ENCODE data around the gene ARAP1.

The ARAP1 gene

GRCh38 chr11:72700146-72700545 lies 52.1 kb downstream of the ARAP1 start:
- H3K27ac ChIP-seq (ENCODE audit: low read depth, low read length) = no peak overlapping the region

GRCh38 chr11:72697814-72698213 lies 54.4 kb downstream of the ARAP1 start:
- H3K9me3 ChIP-seq (ENCODE audit: control insufficient read depth in 5 of 5, low read length in 5 of 5) = no peaks in the 10 kb centered on the region
- H3K4me3 ChIP-seq (ENCODE audit: low read depth in 1 of 5, low read length in 5 of 5) = no peak overlapping the region
- peak overlapping the region in 1 of 5 donors; percentile 26 for H3K9ac ChIP-seq (ENCODE audit: low read length in 5 of 5)
- H3K27ac ChIP-seq (ENCODE audit: low read depth, low read length) = no peak overlapping the region
- H3K36me3 ChIP-seq (ENCODE audit: control insufficient read depth in 5 of 5, insufficient read depth in 5 of 5, low read length in 5 of 5) = peaks cover 0 to 98% (median 95%) of the 10 kb centered on the region in 5 donors
- no peaks in the 10 kb centered on the region for H3K27me3 ChIP-seq (ENCODE audit: control insufficient read depth in 5 of 5, insufficient read depth in 4 of 5, low read length in 5 of 5)
- peaks cover 5 to 12% (median 11%) of the 10 kb centered on the region in 5 donors for H3K4me1 ChIP-seq (ENCODE audit: control insufficient read depth in 5 of 5, insufficient read depth in 5 of 5, low read length in 5 of 5)

More at GRCh38 chr11:72700146-72700545, 52.1 kb downstream of the ARAP1 start:
- Histone ChIP-seq H3K4me1 (ENCODE audit: control insufficient read depth in 5 of 5, insufficient read depth in 5 of 5, low read length in 5 of 5) (peaks cover 5 to 29% (median 24%) of the 10 kb centered on the region in 5 donors), H3K9me3 (ENCODE audit: control insufficient read depth in 5 of 5, low read length in 5 of 5) (no peaks in the 10 kb centered on the region), H3K9ac (ENCODE audit: low read length in 5 of 5) (no peak overlapping the region), H3K27me3 (ENCODE audit: control insufficient read depth in 5 of 5, insufficient read depth in 4 of 5, low read length in 5 of 5) (no peaks in the 10 kb centered on the region), H3K36me3 (ENCODE audit: control insufficient read depth in 5 of 5, insufficient read depth in 5 of 5, low read length in 5 of 5) (peaks cover 0 to 96% (median 88%) of the 10 kb centered on the region in 5 donors), H3K4me3 (ENCODE audit: low read depth in 1 of 5, low read length in 5 of 5) (no peak overlapping the region)

- Histone ChIP-seq H3K9ac (ENCODE audit: low read length in 5 of 5) (peak overlapping the region in 1 of 5 donors; percentile 26), H3K27me3 (ENCODE audit: control insufficient read depth in 5 of 5, insufficient read depth in 4 of 5, low read length in 5 of 5) (no peaks in the 10 kb centered on the region), H3K36me3 (ENCODE audit: control insufficient read depth in 5 of 5, insufficient read depth in 5 of 5, low read length in 5 of 5) (peaks cover 0 to 99% (median 98%) of the 10 kb centered on the region in 5 donors), H3K27ac (ENCODE audit: low read depth, low read length) (no peak overlapping the region), H3K9me3 (ENCODE audit: control insufficient read depth in 5 of 5, low read length in 5 of 5) (no peaks in the 10 kb centered on the region), H3K4me1 (ENCODE audit: control insufficient read depth in 5 of 5, insufficient read depth in 5 of 5, low read length in 5 of 5) (peaks cover 5 to 9% (median 5%) of the 10 kb centered on the region in 5 donors), H3K4me3 (ENCODE audit: low read depth in 1 of 5, low read length in 5 of 5) (no peak overlapping the region)
Measured at GRCh38 chr11:72696866-72697700, 55.1 kb downstream of the ARAP1 start.

DNA sequence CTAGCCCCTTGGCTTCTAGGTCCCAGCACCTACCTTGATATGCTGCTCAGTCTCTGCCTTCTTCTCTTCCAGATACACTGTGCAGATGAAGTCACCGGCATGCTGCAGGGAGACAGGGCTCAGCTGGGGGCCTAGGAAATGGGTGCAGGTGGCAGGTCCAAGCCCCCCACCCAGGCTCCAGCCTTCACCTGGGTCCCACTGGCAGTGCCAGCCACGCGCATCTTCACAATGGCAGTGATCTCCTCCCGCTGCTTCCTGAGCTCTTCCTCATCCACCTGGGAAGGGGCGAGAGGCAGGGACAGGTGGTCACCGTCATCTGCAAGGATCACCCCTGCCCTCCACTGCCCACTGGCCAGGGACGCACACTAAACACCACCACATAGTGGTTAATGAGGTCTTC lies 56.9 kb downstream of the ARAP1 start:
- Histone ChIP-seq H3K9ac (ENCODE audit: low read length in 5 of 5) (no peak overlapping the region), H3K4me1 (ENCODE audit: control insufficient read depth in 5 of 5, insufficient read depth in 5 of 5, low read length in 5 of 5) (peaks cover 5 to 6% (median 5%) of the 10 kb centered on the region in 5 donors), H3K36me3 (ENCODE audit: control insufficient read depth in 5 of 5, insufficient read depth in 5 of 5, low read length in 5 of 5) (peaks cover 0 to 99% (median 98%) of the 10 kb centered on the region in 5 donors), H3K27ac (ENCODE audit: low read depth, low read length) (no peak overlapping the region), H3K9me3 (ENCODE audit: control insufficient read depth in 5 of 5, low read length in 5 of 5) (no peaks in the 10 kb centered on the region), H3K27me3 (ENCODE audit: control insufficient read depth in 5 of 5, insufficient read depth in 4 of 5, low read length in 5 of 5) (no peaks in the 10 kb centered on the region), H3K4me3 (ENCODE audit: low read depth in 1 of 5, low read length in 5 of 5) (no peak overlapping the region)

DNA sequence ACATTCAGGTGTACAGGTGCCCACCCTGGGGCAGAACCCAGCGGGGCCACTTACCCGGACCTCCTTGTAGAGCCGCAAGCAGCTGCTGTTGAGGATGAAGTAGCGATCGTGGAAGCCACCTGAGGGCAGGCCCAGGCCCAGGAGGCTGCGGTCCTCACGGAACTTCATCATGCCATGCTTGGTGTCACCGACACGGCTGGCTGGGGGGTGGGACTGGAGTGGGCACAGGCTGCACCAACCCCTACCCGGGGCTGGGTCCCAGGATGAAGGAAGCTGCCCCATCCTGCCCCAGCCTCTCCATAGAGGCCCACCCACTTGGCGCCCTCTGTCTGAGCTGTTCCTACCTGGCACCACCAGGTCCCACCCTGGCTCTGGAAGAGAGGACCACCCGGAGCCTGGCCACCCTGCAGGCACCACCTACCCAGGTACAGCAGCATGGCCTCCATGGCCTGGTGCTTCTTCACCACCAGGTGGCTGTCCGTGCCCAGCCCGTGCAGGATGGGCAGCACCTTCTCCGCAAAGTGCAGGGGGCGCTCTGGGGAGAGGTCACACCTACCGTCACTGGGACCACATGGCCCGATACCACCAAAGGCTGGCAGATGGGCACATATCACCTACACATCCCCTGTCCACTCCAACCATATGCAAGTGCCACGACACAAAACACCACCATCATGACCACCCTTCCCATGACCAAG lies 58.8 kb downstream of the ARAP1 start:
- Histone ChIP-seq H3K9me3 (ENCODE audit: control insufficient read depth in 5 of 5, low read length in 5 of 5) (no peaks in the 10 kb centered on the region), H3K4me3 (ENCODE audit: low read depth in 1 of 5, low read length in 5 of 5) (no peak overlapping the region), H3K9ac (ENCODE audit: low read length in 5 of 5) (no peak overlapping the region), H3K27ac (ENCODE audit: low read depth, low read length) (no peak overlapping the region), H3K36me3 (ENCODE audit: control insufficient read depth in 5 of 5, insufficient read depth in 5 of 5, low read length in 5 of 5) (peaks cover 0 to 100% (median 98%) of the 10 kb centered on the region in 5 donors), H3K4me1 (ENCODE audit: control insufficient read depth in 5 of 5, insufficient read depth in 5 of 5, low read length in 5 of 5) (peaks cover 0 to 6% (median 5%) of the 10 kb centered on the region in 5 donors), H3K27me3 (ENCODE audit: control insufficient read depth in 5 of 5, insufficient read depth in 4 of 5, low read length in 5 of 5) (no peaks in the 10 kb centered on the region)

GRCh38 chr11:72692498-72693237 lies 59.5 kb downstream of the ARAP1 start:
- no peak overlapping the region for H3K4me3 ChIP-seq (ENCODE audit: low read depth in 1 of 5, low read length in 5 of 5)
- H3K9me3 ChIP-seq (ENCODE audit: control insufficient read depth in 5 of 5, low read length in 5 of 5) = no peaks in the 10 kb centered on the region
- peaks cover 0 to 100% (median 98%) of the 10 kb centered on the region in 5 donors for H3K36me3 ChIP-seq (ENCODE audit: control insufficient read depth in 5 of 5, insufficient read depth in 5 of 5, low read length in 5 of 5)

GRCh38 chr11:72690166-72690565 lies 62.0 kb downstream of the ARAP1 start:
- H3K36me3 ChIP-seq (ENCODE audit: control insufficient read depth in 5 of 5, insufficient read depth in 5 of 5, low read length in 5 of 5) = peaks cover 0 to 100% (median 94%) of the 10 kb centered on the region in 5 donors
- H3K9ac ChIP-seq (ENCODE audit: low read length in 5 of 5) = no peak overlapping the region
- H3K4me3 ChIP-seq (ENCODE audit: low read depth in 1 of 5, low read length in 5 of 5) = no peak overlapping the region

More at GRCh38 chr11:72692498-72693237, 59.5 kb downstream of the ARAP1 start:
- H3K9ac ChIP-seq (ENCODE audit: low read length in 5 of 5) = no peak overlapping the region
- H3K27me3 ChIP-seq (ENCODE audit: control insufficient read depth in 5 of 5, insufficient read depth in 4 of 5, low read length in 5 of 5) = no peaks in the 10 kb centered on the region
- peaks cover 0 to 6% (median 5%) of the 10 kb centered on the region in 5 donors for H3K4me1 ChIP-seq (ENCODE audit: control insufficient read depth in 5 of 5, insufficient read depth in 5 of 5, low read length in 5 of 5)
- no peak overlapping the region for H3K27ac ChIP-seq (ENCODE audit: low read depth, low read length)

GRCh38 chr11:72688929-72689328 lies 63.3 kb downstream of the ARAP1 start:
- Histone ChIP-seq H3K4me1 (ENCODE audit: control insufficient read depth in 5 of 5, insufficient read depth in 5 of 5, low read length in 5 of 5) (peaks cover 4 to 34% (median 31%) of the 10 kb centered on the region in 5 donors), H3K9ac (ENCODE audit: low read length in 5 of 5) (no peak overlapping the region), H3K27ac (ENCODE audit: low read depth, low read length) (no peak overlapping the region), H3K4me3 (ENCODE audit: low read depth in 1 of 5, low read length in 5 of 5) (no peak overlapping the region), H3K27me3 (ENCODE audit: control insufficient read depth in 5 of 5, insufficient read depth in 4 of 5, low read length in 5 of 5) (no peaks in the 10 kb centered on the region), H3K9me3 (ENCODE audit: control insufficient read depth in 5 of 5, low read length in 5 of 5) (no peaks in the 10 kb centered on the region), H3K36me3 (ENCODE audit: control insufficient read depth in 5 of 5, insufficient read depth in 5 of 5, low read length in 5 of 5) (peaks cover 0 to 100% (median 91%) of the 10 kb centered on the region in 5 donors)

More at GRCh38 chr11:72690166-72690565, 62.0 kb downstream of the ARAP1 start:
- H3K9me3 ChIP-seq (ENCODE audit: control insufficient read depth in 5 of 5, low read length in 5 of 5) = no peaks in the 10 kb centered on the region
- no peaks in the 10 kb centered on the region for H3K27me3 ChIP-seq (ENCODE audit: control insufficient read depth in 5 of 5, insufficient read depth in 4 of 5, low read length in 5 of 5)
- H3K27ac ChIP-seq (ENCODE audit: low read depth, low read length) = no peak overlapping the region
- peaks cover 2 to 21% (median 20%) of the 10 kb centered on the region in 5 donors for H3K4me1 ChIP-seq (ENCODE audit: control insufficient read depth in 5 of 5, insufficient read depth in 5 of 5, low read length in 5 of 5)

DNA sequence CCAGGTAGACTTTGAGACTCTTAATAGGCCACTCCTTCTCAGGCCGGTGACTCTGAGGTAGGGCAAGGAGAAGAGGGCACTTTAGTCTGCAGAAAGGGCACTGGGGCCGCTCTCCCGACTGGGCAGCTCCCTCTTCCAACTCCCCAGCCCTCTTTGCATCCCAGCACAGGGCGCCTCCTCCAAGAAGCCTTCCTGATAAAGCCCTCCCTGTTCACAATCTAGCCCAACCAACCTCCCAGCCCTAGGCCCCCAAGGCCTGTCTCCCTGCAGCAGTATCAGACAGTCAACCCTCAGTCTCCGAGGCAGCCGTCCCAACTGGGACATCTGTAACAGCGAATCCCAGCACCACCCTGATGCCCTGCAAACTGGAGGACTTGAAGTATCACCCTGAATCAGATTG lies 63.7 kb downstream of the ARAP1 start:
- no peaks in the 10 kb centered on the region for H3K9me3 ChIP-seq (ENCODE audit: control insufficient read depth in 5 of 5, low read length in 5 of 5)
- H3K4me3 ChIP-seq (ENCODE audit: low read depth in 1 of 5, low read length in 5 of 5) = no peak overlapping the region
- H3K36me3 ChIP-seq (ENCODE audit: control insufficient read depth in 5 of 5, insufficient read depth in 5 of 5, low read length in 5 of 5) = peaks cover 0 to 97% (median 90%) of the 10 kb centered on the region in 5 donors
- H3K27me3 ChIP-seq (ENCODE audit: control insufficient read depth in 5 of 5, insufficient read depth in 4 of 5, low read length in 5 of 5) = no peaks in the 10 kb centered on the region
- H3K4me1 ChIP-seq (ENCODE audit: control insufficient read depth in 5 of 5, insufficient read depth in 5 of 5, low read length in 5 of 5) = peaks cover 4 to 36% (median 31%) of the 10 kb centered on the region in 5 donors
- no peak overlapping the region for H3K9ac ChIP-seq (ENCODE audit: low read length in 5 of 5)
- H3K27ac ChIP-seq (ENCODE audit: low read depth, low read length) = no peak overlapping the region
